Endodermal cell (in vitro differentiated cells): Measurements from ENCODE around the gene PRKACA. TPM values are rescaled to one million over a fixed set of nuclear protein-coding genes. Genes with fewer than 3 reads are reported as not detected.

Experiments
- DNase-seq: peaks from one replicate; pipeline ENCODE4 v3.0.0-alpha.2; 2017
- H3K27ac ChIP-seq: 2 replicates; pipeline ENCODE4 v1.5.1; 2013; ENCODE audit warnings: mild to moderate bottlenecking, low read depth, low read length, moderate library complexity
- H3K27me3 ChIP-seq: 2 replicates; pipeline ENCODE4 v1.6.1; 2013; ENCODE audit warnings: mild to moderate bottlenecking, low read length, moderate library complexity; ENCODE audit not compliant: insufficient read depth, control insufficient read depth, poor library complexity, severe bottlenecking
- H3K36me3 ChIP-seq: 2 replicates; pipeline ENCODE4 v1.7.0; 2013; ENCODE audit warnings: mild to moderate bottlenecking, low read length, moderate library complexity; ENCODE audit not compliant: control insufficient read depth, insufficient read depth
- H3K4me1 ChIP-seq: one replicate; pipeline ENCODE4 v1.7.0; 2013; ENCODE audit warnings: low read length; ENCODE audit not compliant: control insufficient read depth, insufficient read depth
- H3K4me3 ChIP-seq: 2 replicates; pipeline ENCODE4 v1.5.1; 2013; ENCODE audit warnings: mild to moderate bottlenecking, low read length, moderate library complexity
- H3K9ac ChIP-seq: 2 replicates; pipeline ENCODE4 v1.6.1; 2013; ENCODE audit warnings: mild to moderate bottlenecking, low read length, moderate library complexity; ENCODE audit not compliant: poor library complexity, severe bottlenecking; ENCODE audit errors: extremely low read depth
- H3K9me3 ChIP-seq: 2 replicates; pipeline ENCODE4 v1.6.1; 2013; ENCODE audit warnings: mild to moderate bottlenecking, low read length, moderate library complexity; ENCODE audit not compliant: control insufficient read depth
- H3K27ac Mint-ChIP-seq: 2 replicates; pipeline ENCODE4 v1.8.0; 2020; ENCODE audit warnings: mixed read lengths
- H3K27me3 Mint-ChIP-seq: 2 replicates; pipeline ENCODE4 v1.8.0; 2021; ENCODE audit warnings: mild to moderate bottlenecking, mixed read lengths; ENCODE audit not compliant: insufficient read depth
- H3K36me3 Mint-ChIP-seq: 2 replicates; pipeline ENCODE4 v1.8.0; 2020; ENCODE audit warnings: low read depth, mixed read lengths
- H3K4me1 Mint-ChIP-seq: 2 replicates; pipeline ENCODE4 v1.8.0; 2020; ENCODE audit warnings: mixed read lengths
- H3K4me3 Mint-ChIP-seq: 2 replicates; pipeline ENCODE4 v1.8.0; 2020; ENCODE audit warnings: mild to moderate bottlenecking, moderate library complexity, mixed read lengths
- H3K9me3 Mint-ChIP-seq: 2 replicates; pipeline ENCODE4 v1.8.0; 2020; ENCODE audit warnings: mild to moderate bottlenecking, mixed read lengths
- WGBS, 2 experiments: methylation state at CpG; one replicate each; pipeline versions ENCODE4 v1.1.5 to v1.1.7; 2013; ENCODE audit warnings: missing lambda C conversion rate in 2 of 2, mixed read lengths in 1 of 2; ENCODE audit not compliant: insufficient coverage in 1 of 2, insufficient read length in 1 of 2; 5-methylcytosine and 5-hydroxymethylcytosine counted together
- total RNA-seq, 2 donors: library from RNA; stranded (reverse); fragmentation: NEBNext Ultra II Directional in 1 of 2; extraction: Animal tissue kit (Norgen Biotek cat#: 25700) in 1 of 2; gene quantifications; 2 replicates in 1 of 2; 3 replicates in 1 of 2; pipeline ENCODE4 v1.2.1, GENCODE V29; 2021
- TF ChIP-seq, protein P1 (sequence below): fragments of 200-600 bp; sonication (generic); conservative IDR thresholded peaks from 2 replicates; pipeline ENCODE4 v1.5.0; 2021; ENCODE audit warnings: antibody characterized with exemption, mild to moderate bottlenecking

The PRKACA gene
- total RNA-seq, 2 donors from 2014 or later, result 62.1 to 73.8 TPM

DNA sequence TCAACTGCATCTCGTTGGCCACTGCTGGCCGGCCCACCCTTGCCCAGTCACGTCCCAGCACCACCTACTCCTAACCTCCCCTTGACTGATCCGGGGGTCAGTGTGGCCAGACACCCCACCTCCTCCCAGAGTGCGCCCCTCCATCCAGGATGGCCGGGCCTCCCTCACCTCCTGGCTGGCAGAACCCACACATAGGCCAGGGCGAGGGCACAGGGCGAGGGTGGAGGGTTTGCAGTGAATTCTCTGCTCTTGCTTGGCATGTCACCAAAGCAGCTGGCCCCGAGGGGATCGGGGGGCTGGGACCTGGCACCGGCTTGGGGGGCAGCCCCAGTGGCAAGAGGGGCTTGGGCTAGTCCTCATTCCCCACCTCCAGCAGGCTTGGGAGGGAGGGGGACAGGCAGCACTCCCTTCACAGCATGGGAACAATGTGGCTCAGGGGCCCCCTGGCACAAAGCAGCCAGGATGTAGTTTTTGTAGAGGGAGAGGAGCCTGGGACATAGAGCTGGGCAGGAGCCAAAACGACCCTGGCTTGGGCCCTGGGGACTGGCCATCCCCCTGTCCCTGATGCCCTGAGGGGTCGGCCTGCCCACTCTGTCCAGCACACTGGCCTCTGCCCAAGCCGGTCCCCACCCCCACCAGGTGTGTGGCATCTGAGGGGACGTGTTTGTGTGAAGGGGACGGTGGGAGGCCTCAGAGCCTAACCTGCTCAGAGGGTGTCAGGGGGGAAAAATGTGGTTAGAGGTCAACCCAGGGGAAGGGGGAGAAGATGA is 47.3 kb upstream of the PRKACA start:
- no peak for DNase-seq
- H3K27me3 ChIP-seq, result no peaks in the 10 kb centered on the region
- no peak overlapping the region for H3K9ac ChIP-seq
- Mint-ChIP-seq H3K9me3 (no peaks in the 10 kb centered on the region), H3K27ac (no peak overlapping the region), H3K27me3 (no peaks in the 10 kb centered on the region), H3K4me1 (peaks cover 1% of the 10 kb centered on the region), H3K4me3 (no peak overlapping the region), H3K36me3 (peaks cover 17% of the 10 kb centered on the region)
- TF ChIP-seq, protein P1, sequence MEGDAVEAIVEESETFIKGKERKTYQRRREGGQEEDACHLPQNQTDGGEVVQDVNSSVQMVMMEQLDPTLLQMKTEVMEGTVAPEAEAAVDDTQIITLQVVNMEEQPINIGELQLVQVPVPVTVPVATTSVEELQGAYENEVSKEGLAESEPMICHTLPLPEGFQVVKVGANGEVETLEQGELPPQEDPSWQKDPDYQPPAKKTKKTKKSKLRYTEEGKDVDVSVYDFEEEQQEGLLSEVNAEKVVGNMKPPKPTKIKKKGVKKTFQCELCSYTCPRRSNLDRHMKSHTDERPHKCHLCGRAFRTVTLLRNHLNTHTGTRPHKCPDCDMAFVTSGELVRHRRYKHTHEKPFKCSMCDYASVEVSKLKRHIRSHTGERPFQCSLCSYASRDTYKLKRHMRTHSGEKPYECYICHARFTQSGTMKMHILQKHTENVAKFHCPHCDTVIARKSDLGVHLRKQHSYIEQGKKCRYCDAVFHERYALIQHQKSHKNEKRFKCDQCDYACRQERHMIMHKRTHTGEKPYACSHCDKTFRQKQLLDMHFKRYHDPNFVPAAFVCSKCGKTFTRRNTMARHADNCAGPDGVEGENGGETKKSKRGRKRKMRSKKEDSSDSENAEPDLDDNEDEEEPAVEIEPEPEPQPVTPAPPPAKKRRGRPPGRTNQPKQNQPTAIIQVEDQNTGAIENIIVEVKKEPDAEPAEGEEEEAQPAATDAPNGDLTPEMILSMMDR, result no peak
- no peaks in the 10 kb centered on the region for H3K9me3 ChIP-seq
- no peak overlapping the region for H3K4me3 ChIP-seq
- WGBS, 2 experiments, result 89 to 100% methylated on average over 3 to 15 of the region's 16 CpGs
- H3K27ac ChIP-seq, result no peak overlapping the region
- H3K4me1 ChIP-seq, result no peaks in the 10 kb centered on the region
- H3K36me3 ChIP-seq, result peaks cover 13% of the 10 kb centered on the region

DNA sequence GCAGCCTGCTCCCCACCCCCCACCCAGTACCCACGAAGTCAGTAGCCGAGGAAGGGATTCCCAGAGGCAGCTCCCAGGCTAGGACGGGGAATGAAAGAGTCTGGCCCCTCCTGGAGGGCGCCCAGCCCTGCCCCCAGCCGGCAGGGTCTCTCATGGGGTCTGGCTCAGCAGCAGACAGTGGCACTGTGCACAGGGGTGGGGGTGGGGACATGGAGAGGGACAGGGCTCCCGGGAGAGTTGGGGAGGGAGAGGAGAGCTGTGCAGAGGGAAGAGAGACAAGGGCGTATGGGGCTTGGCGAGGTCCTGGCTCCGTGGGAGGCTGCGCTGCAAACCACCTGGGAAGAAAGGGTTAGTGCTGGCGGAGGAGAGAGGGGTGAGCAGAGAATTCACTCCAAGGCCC is 46.5 kb upstream of the PRKACA start:
- WGBS, 2 experiments, result 82 to 91% methylated on average over 4 to 11 of the region's 11 CpGs
- Mint-ChIP-seq H3K36me3 (peaks cover 15% of the 10 kb centered on the region), H3K27ac (no peak overlapping the region), H3K9me3 (no peaks in the 10 kb centered on the region), H3K4me3 (no peak overlapping the region), H3K4me1 (peaks cover 1% of the 10 kb centered on the region), H3K27me3 (no peaks in the 10 kb centered on the region)
- DNase-seq, result no peak
- TF ChIP-seq, protein P1, result no peak
- Histone ChIP-seq H3K9me3 (no peaks in the 10 kb centered on the region), H3K36me3 (peaks cover 11% of the 10 kb centered on the region), H3K4me3 (no peak overlapping the region), H3K27ac (peak overlapping the region; percentile 49), H3K27me3 (no peaks in the 10 kb centered on the region), H3K9ac (no peak overlapping the region), H3K4me1 (no peaks in the 10 kb centered on the region)

DNA sequence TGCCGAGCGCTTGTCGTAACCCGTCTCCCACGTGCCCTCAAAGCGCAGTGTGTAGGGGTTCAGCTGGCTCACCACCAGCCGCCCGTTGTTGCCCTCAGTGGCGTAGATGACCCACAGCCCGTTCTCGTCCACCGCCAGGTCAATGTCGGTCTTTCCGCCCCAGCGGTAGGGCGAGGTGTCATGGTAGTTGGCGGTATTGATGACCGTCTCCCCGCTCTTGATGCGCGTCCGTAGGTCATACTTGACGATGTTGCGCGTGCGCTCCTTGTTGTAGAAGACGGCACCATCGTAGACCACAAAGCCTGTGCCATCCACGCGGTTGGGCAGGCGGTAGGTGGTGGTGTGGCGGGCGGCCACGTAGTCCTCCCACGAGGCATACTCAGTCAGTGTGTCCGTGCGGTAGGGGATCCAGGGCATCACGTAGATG is 45.3 kb upstream of the PRKACA start:
- no peak overlapping the region for H3K27ac Mint-ChIP-seq
- 97 to 98% methylated on average over 32 to 38 of the region's 38 CpGs for WGBS, 2 experiments
- H3K27ac ChIP-seq, result no peak overlapping the region
- H3K27me3 Mint-ChIP-seq, result no peaks in the 10 kb centered on the region
- H3K4me3 ChIP-seq, result no peak overlapping the region
- H3K9me3 ChIP-seq, result no peaks in the 10 kb centered on the region
- no peak for DNase-seq
- H3K4me3 Mint-ChIP-seq, result no peak overlapping the region
- H3K9me3 Mint-ChIP-seq, result no peaks in the 10 kb centered on the region
- H3K36me3 Mint-ChIP-seq, result peaks cover 24% of the 10 kb centered on the region
- TF ChIP-seq, protein P1, result no peak
- H3K36me3 ChIP-seq, result peaks cover 17% of the 10 kb centered on the region
- no peaks in the 10 kb centered on the region for H3K4me1 ChIP-seq
- H3K9ac ChIP-seq, result no peak overlapping the region
- H3K4me1 Mint-ChIP-seq, result peaks cover 1% of the 10 kb centered on the region
- no peaks in the 10 kb centered on the region for H3K27me3 ChIP-seq
